Heart right ventricle (tissue), 16 donors: ENCODE results near the gene KCNJ4. TPM values are rescaled to one million over a fixed set of nuclear protein-coding genes. Genes with fewer than 3 reads are reported as not detected.

ENCODE experiments used
- ATAC-seq, 8 donors: fragments of 200-7000 bp; cut with Tn5 transposase; one replicate each; pipeline ENCODE4 v1.9.1; 2020; ENCODE audit warnings: mild to moderate bottlenecking in 8 of 8, moderate library complexity in 8 of 8, moderate number of reproducible peaks in 1 of 8
- DNase-seq, 2 donors: peaks; one replicate each; pipeline ENCODE4 v3.0.0-alpha.2; 2020
- H3K27ac ChIP-seq, 10 donors: fragments of 200-600 bp; sonication (generic) in 2 of 10; one replicate each; pipeline versions ENCODE4 v1.5.0 to v1.8.0; 2020 to 2022; ENCODE audit warnings: mild to moderate bottlenecking in 3 of 10
- H3K27me3 ChIP-seq, 7 donors: fragments of 200-600 bp; one replicate each; pipeline ENCODE4 v1.8.0; 2021 to 2022; ENCODE audit warnings: mild to moderate bottlenecking in 2 of 7
- H3K36me3 ChIP-seq, 9 donors: fragments of 200-600 bp; sonication (generic) in 1 of 9; one replicate each; pipeline versions ENCODE4 v1.5.0 to v1.8.0; 2020 to 2022; ENCODE audit warnings: mild to moderate bottlenecking in 2 of 9
- H3K4me1 ChIP-seq, 9 donors: fragments of 200-600 bp; sonication (generic) in 1 of 9; one replicate each; pipeline versions ENCODE4 v1.5.0 to v1.8.0; 2020 to 2022; ENCODE audit warnings: mild to moderate bottlenecking in 4 of 9
- H3K4me3 ChIP-seq, 10 donors: fragments of 200-600 bp; sonication (generic) in 2 of 10; one replicate each; pipeline versions ENCODE4 v1.5.0 to v1.8.0; 2020 to 2022; ENCODE audit warnings: mild to moderate bottlenecking in 7 of 10, moderate library complexity in 2 of 10
- H3K9me3 ChIP-seq, 11 donors: fragments of 200-600 bp in 10 of 11; sonication (generic) in 2 of 11; one replicate each; pipeline versions ENCODE4 v1.5.0 to v1.8.0; 2013 to 2022; ENCODE audit warnings: mild to moderate bottlenecking in 2 of 11, control low read depth in 1 of 11, moderate library complexity in 1 of 11
- CTCF ChIP-seq, 9 donors: fragments of 200-600 bp; sonication (generic) in 2 of 9; IDR thresholded peaks; one replicate each; pipeline versions ENCODE4 v1.5.0 to v1.8.0; 2021 to 2022; ENCODE audit warnings: antibody characterized with exemption in 9 of 9, mild to moderate bottlenecking in 5 of 9, moderate library complexity in 1 of 9
- WGBS, 2 donors: extraction: QIAGEN DNeasy Blood & Tissue Kit; methylation state at CpG; one replicate each; pipeline ENCODE4 v1.1.7; 2013; ENCODE audit warnings: inconsistent platforms in 1 of 2; 5-methylcytosine and 5-hydroxymethylcytosine counted together
- intact Hi-C, 10 donors: fragments of 100-400 bp; cut with DNase I; formaldehyde crosslinking; loops; one replicate each; pipeline versions ENCODE4 v1.11.1 to v1.14.2; 2022
- polyA plus RNA-seq, 2 donors: library from polyadenylated mRNA; stranded (reverse); fragments of 200-250 nt; gene quantifications; one replicate each; pipeline ENCODE4 v1.2.3, GENCODE V29; 2013
- total RNA-seq, 10 donors: library from RNA; stranded (reverse); fragmentation: NEBNext Ultra II Directional in 3 of 10; extraction: Animal tissue kit (Norgen Biotek cat#: 25700) in 3 of 10; gene quantifications; one replicate each; pipeline versions ENCODE4 v1.2.1 to v1.2.4, GENCODE V29; 2021 to 2023
- donor health status: Arrhythmogenic right ventricular cardiomyopathy.
- donor health status: ischemic (EF 13 %, LVEDD 7.1; RV severe dilation, severe dysfunction).
- donor health status: healthy with polysubstance abuse.
- donor health status: DM: no; HTN: yes; CAD: no.
- donor health status: DM: no; HTN: no; CAD: no.
- donor health status: ischemic (EF 25% LVEDD 6.9; RV normal size, moderate dysfunction).
- donor health status: ischemic (EF 25% LVEDD 5.7; RV mildly dilated, moderate dysfunction).
- donor health status: healthy.
- donor health status: DM: yes; HTN: yes; CAD: no.
- donor health status: Ischemic cardiomyopathy.
- donor health status: ischemic (EF 35%, LVEDD 5.7; RV mildly dilated, moderate dysfunction).
- donor health status: nonischemic (EF 11% LVEDD 7.7; RV severe dilation, severe dysfunction).
- donor health status: DM: yes; HTN: yes; CAD: no.
- donor health status: PGD.
- donor health status: ischemic (EF 29% LVEDD 5.4; RV normal size, mild dysfunction).
- donor health status: nonischemic (EF 23%, LVEDD 6.1; RV moderate dilation, normal function).

Gene KCNJ4
- total and polyA plus RNA-seq, 12 donors, result 4.9 to 93.3 (median 33.9) TPM

- H3K36me3 ChIP-seq, result peaks cover 13 to 100% (median 97%) of the 10 kb centered on the region in 9 donors
- no peak overlapping the region for H3K4me3 ChIP-seq
- no peak overlapping the region for H3K27ac ChIP-seq
- intact Hi-C loops, result no loop called here
- H3K27me3 ChIP-seq, result no peaks in the 10 kb centered on the region
- H3K9me3 ChIP-seq, result no peaks in the 10 kb centered on the region
- no peak for ATAC-seq
- no peak for DNase-seq
- peaks cover 0 to 50% (median 25%) of the 10 kb centered on the region in 9 donors for H3K4me1 ChIP-seq
- 84 to 85% methylated on average over 6 of the region's 6 CpGs for WGBS, 2 donors
- TF ChIP-seq CTCF (IDR thresholded peaks at IDR 0.05), result no peak
Observed at GRCh38 chr22:38487946-38488345, 32.9 kb upstream of the KCNJ4 start.

- Histone ChIP-seq H3K9me3 (no peaks in the 10 kb centered on the region), H3K36me3 (peaks cover 6 to 100% (median 97%) of the 10 kb centered on the region in 9 donors), H3K27me3 (no peaks in the 10 kb centered on the region), H3K27ac (no peak overlapping the region), H3K4me3 (no peak overlapping the region), H3K4me1 (peaks cover 0 to 40% (median 9%) of the 10 kb centered on the region in 9 donors)
- DNase-seq (no peak), ATAC-seq (peak in 5 of 8 donors; percentile 9 to 45 (median 37))
- intact Hi-C loops, result no loop called here
- TF ChIP-seq CTCF (IDR thresholded peaks at IDR 0.05), result no peak
- 59 to 67% methylated on average over 5 of the region's 5 CpGs for whole genome bisulfite sequencing, 2 donors
Observed at GRCh38 chr22:38485783-38486182, 30.8 kb upstream of the KCNJ4 start.

DNA sequence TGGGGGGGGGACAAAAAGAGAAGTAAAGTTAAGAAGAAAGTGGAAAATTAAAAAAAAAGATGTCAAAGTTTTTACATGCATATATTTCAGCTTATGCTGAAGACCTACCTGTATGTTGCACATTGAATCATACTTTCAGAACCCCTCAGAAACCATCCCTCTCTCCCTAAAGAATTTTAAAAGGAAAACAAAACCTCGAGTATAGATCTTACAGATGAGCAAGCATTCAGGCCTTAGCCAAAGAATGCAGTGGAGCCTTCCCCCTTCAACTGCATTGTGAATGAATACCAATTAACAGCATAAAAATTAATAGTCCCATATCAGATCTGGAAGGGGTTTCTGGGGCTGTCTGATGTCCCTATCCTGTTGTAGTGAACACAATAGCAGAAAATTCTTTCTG lies 29.2 kb upstream of the KCNJ4 start:
- no peaks in the 10 kb centered on the region for H3K9me3 ChIP-seq
- ATAC-seq (no peak), DNase-seq (no peak)
- peaks cover 6 to 100% (median 91%) of the 10 kb centered on the region in 9 donors for H3K36me3 ChIP-seq
- intact Hi-C loops, result no loop called here
- H3K27me3 ChIP-seq, result no peaks in the 10 kb centered on the region
- 72 to 73% methylated on average over 1 of the region's 1 CpG for WGBS, 2 donors
- TF ChIP-seq CTCF (IDR thresholded peaks at IDR 0.05), result no peak
- no peak overlapping the region for H3K27ac ChIP-seq
- peaks cover 0 to 31% (median 0%) of the 10 kb centered on the region in 9 donors for H3K4me1 ChIP-seq
- no peak overlapping the region for H3K4me3 ChIP-seq

DNA sequence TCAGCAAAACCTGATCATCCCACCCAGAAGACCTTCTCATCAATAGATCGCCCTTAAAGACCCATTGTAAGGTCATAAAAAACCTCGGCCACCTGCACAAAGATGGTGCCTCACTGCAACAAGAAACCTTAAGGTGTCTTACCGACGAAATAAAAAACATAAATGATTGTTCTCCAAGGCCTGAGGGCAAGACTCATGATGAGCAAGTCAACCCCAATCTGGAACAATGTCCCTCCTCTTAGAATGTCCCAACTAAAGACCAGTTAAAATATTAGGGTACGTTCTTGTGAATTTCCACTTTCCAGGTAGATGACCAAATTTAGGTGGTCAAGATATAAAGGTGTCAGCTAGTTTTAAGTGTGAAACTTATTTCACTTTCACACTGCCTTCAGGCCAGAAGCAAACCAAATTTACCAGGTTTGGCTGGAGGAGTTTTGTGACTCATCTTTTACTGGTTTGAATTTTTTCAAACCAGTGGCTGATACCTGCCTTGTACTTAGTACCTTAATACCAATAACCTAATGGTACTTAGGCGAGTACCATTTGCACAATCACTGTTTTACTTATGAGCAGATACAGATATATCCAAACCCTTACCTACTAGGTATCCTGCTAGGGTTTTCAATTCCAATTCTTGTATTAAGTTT lies 27.8 kb upstream of the KCNJ4 start:
- Histone ChIP-seq H3K4me3 (no peak overlapping the region), H3K36me3 (peaks cover 6 to 93% (median 76%) of the 10 kb centered on the region in 9 donors), H3K27ac (no peak overlapping the region), H3K4me1 (peaks cover 0 to 26% (median 0%) of the 10 kb centered on the region in 9 donors), H3K9me3 (no peaks in the 10 kb centered on the region), H3K27me3 (no peaks in the 10 kb centered on the region)
- DNase-seq, result no peak
- WGBS, 2 donors, result 97 to 99% methylated on average over 6 of the region's 6 CpGs
- intact Hi-C loops, result no loop called here
- no peak for TF ChIP-seq CTCF (IDR thresholded peaks at IDR 0.05)
- no peak for ATAC-seq
